GM19463 (cell line): ENCODE measurements around the gene ABCB4.

Experiments used
- ATAC-seq: cut with Tn5 transposase; IDR thresholded peaks from one replicate; pipeline ENCODE4 v1.9.1; 2021; ENCODE audit warnings: mild to moderate bottlenecking, moderate library complexity; ENCODE audit not compliant: unreplicated experiment

The ABCB4 gene

DNA sequence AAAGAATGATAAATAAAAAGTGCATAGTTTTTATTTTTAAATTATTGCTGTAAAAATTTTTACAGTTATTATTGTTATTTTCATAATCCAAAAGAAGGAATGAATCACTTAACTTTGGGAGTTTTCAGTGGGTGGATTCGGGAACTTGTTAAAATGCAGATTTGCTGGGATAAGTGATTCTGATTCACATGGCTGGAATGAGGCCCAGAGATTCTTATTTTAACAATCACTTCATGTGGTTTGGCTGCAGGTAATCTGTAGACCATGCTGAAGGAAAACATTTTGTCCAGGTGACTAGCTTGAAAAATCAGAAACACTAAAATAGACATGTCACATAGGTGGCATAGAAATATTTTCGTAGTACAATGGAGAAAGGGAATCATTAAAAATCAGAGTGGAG lies 116.1 kb downstream of the ABCB4 start:
- ATAC-seq: no peak

DNA sequence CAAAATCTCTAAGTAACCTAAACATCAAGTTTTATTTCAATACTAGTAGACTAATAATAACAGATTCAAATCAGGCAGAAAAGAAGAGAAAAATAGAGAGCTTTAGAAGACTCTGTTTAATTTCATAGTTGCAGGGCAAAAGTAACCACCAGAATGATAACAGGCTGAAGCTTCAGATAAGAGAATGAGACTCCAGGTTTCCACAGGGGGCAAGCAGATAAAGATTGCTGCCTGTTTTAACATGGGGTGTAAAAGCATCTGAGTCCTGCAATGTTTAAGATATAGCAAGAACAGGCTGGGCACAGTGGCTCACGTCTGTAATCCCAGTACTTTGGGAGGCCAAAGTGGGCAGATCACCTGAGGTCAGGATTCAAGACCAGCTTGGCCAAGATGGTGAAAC lies 119.0 kb downstream of the ABCB4 start:
- ATAC-seq: no peak

- no peak for ATAC-seq
Measured at GRCh38 chr7:87354749-87355148, 120.7 kb downstream of the ABCB4 start.
